NCI-H1930 (cell line): Measurements from ENCODE around the gene GNG7.
A peak's percentile ranks its signal among the peaks of the same experiment; 100 is the strongest.
"Not testable (repeated sequence)": the region's sequence is repeated elsewhere in the genome, so short reads cannot be mapped to it uniquely, and the experiment has no call there.

Experiments used
- DNase-seq, 2 experiments: peaks; one replicate each; lab custom pipeline; 2025; lab: John Stamatoyannopoulos, UW

The GNG7 gene

GRCh38 chr19:2641332-2641698, 61.2 kb downstream of the GNG7 start:
- DNase-seq, result no peak

GRCh38 chr19:2640563-2641331, 61.7 kb downstream of the GNG7 start:
- no peak for DNase-seq

DNA sequence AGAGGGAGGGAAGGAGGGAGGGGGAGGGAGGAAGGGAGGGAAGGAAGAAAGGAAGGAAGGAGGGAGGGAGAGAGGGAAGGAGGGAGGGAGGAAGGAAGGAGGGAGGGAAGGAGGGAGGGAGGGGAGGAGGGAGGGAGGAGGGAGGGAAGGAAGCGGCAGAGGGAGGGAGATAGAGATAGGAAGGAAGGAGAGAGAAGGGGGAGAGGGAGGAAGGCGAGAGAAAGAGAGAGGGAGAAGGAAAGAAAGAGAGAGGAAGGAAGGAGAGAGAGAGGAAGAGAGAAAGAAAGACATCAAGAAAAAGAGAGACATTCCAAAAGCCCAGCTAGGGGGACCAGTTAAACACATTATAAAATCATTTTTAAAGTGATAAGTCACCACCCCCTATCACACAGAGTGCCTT, 62.5 kb downstream of the GNG7 start:
- DNase-seq, result no peak

GRCh38 chr19:2638417-2638940, 64.0 kb downstream of the GNG7 start:
- no peak for DNase-seq

DNA sequence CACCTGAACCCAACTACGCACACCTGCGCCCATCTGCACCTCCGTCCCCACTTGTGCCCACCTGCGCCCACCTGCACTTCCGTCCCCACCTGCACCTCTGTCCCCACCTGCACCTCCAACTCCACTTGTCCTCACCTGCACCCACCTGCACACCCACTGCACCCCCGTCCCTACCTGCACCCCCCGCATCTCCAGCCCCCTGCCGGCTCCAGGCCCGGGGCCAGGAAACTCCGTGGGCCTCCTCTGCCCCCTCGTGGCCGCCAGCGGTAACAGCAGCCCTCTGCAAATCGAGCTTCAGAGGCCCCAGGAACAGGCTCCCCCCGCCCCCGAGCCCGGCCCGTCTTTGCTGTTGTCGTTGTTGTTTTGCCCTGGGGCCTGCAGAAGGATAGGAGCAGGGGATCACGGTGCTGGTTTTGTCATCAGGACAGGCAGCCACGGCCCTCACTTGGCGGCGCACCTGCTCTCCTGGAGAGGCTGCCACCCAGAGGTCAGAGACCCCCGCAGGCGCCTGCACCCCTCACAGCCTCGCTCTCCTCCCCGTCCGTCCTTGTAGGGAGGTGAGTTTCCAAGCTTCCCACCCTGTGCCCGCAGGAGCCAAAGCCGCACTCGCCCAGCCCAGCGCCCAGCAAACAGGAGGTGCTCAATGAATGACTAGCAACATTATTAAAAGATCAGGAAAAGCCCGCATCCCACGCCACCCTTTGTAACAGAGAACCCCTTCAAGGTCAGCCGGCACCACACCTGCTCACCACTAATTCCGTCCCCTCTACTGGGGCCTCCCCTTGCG, 65.4 kb downstream of the GNG7 start:
- DNase-seq, result peak in 1 of 2 experiments; percentile 24

DNA sequence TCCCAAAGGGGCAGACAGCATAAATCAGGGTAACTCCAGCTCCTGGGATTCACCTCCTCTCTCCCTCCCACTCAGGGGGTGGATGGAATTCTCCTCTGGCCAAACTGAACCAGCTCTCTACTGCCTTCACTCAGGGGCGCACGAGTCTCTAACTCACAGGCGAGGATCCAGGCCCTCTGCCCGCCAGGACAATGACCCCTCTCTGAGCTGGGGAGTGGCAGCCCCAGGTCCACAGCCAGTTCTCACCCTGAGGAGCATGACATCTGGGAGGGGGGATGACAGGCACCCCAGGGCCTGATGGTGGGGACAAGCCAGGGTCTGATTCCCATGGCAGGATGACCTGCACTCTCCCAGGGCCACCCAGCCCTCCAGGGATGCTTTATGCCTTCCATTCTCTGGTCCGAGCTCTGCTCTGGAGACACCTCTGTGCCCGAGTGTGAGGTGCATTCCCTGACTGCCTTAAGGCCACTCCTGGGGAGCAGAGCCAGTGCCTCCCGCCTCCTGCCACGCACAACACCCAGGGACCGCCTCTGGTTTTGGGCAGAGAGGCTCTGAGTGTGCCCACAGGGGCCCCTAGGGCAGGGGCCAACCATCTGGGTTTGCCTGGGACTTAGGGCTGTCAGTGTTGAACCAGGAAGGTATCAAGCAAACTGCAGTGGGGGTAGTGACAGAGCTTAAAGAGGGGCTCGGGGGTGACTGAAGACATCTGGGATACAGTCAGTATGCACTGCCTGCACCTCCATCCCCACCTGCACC, 66.2 kb downstream of the GNG7 start:
- no peak for DNase-seq

DNA sequence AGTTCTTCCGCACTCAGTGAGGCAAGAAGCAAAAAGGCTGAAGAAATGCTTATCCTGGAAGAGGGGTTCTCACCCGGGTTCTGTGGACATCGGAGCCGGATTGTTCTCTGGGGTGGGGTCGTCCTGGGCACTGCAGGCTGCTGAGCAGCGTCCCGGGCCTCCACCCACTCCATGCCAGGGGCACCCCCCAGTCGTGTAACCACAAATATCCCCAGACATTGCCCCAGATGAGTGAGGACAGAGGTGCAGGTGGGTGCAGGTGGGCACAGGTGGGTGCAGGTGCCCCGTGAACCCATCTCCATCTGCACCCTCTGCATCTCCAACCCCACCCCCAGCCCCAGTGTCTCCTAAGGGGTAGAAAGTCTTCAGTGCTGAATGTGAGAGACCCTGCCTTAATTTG, 67.5 kb downstream of the GNG7 start:
- no peak for DNase-seq

- no peak for DNase-seq
These were observed 68.1 kb downstream of the GNG7 start for GRCh38 chr19:2634228-2634951.

DNA sequence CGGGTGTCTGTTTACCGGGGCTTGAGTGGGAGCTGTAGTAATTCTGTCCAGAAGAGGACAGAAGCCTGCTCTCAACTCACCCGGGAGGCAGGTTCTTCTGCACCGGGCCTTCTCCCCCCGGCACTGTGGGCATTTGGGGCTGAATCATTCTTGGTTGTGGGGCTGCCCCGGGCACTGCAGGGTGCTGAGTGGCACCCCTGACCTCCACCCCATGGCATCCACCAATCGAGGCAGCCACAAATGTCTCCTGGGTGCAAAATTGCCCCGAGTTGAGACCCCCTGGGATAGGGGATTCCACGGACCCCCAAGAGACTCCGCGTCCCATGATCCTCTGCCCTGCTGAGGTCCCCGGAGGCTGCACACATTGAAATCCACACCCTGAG, 68.8 kb downstream of the GNG7 start:
- no peak for DNase-seq

DNA sequence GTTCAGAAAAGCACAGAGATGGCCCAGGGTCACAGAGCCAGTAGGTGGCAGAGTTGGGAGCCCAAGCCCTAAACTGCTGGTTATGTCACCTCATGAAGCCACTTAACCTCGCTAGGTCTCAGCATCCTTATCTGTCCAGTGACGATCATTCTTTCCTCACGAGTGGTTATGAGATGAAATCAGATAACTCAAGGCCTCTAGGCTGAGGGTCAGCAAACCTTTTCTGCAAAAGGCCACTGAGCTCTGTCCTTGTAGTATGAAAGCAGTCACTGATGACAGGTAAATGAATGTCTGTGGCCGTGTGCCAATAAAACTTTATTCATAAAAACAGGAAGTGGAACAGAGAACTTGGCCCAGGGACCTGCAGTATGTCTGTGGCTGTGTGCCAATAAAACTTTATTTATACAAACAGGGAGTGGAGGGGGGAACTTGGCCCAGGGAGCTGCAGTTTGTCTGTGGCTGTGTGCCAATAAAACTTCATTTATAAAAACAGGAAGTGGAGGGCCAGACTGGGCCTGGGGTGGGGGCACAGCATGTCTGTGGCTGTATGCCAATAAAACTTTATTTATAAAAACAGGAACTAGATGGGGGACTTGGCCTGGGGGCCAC, 71.2 kb downstream of the GNG7 start:
- no peak for DNase-seq

- DNase-seq, result no peak
These were observed 72.0 kb downstream of the GNG7 start for GRCh38 chr19:2630352-2631001.

DNA sequence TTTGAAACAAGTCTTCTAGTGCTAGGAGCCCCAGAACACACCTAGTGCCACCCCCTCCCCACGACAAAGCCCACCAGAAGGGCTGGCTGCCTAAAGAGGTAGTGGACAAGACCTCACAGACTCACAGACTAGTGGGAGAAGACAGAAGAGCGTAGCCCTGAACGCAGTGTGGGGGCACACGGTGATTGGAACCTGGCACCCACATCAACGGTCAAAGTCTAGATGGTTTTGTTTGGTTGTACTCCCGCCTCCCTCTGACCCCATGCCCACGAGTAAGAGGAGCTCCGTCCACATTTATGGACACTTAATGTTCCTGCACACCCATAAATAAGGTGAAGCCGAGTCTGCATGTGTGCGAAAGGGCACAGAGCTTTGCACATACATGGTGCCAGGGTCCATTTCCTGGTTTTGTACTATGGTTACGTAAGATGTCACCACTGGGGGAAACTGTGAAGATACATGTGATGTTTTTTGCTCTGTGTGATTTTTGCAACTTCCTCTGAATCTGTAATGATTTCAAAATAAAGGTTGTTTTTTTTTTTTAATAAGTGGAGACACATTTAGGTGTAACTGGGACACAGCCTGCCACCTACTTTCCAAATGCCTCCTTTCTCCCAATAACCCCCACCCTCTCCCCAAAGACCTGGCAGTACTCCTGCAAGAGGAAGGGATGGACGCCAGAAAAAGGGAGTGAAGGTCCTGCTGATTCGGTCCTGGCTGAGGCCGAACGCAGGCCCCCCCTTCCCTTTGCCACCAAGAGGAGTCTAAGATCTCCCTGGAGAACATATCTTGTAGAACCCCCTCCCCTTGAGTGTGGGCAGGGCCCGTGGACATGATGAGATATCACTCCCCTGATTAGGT, 72.8 kb downstream of the GNG7 start:
- DNase-seq, result no peak

GRCh38 chr19:2628597-2628996, 73.9 kb downstream of the GNG7 start:
- DNase-seq, result no peak

DNA sequence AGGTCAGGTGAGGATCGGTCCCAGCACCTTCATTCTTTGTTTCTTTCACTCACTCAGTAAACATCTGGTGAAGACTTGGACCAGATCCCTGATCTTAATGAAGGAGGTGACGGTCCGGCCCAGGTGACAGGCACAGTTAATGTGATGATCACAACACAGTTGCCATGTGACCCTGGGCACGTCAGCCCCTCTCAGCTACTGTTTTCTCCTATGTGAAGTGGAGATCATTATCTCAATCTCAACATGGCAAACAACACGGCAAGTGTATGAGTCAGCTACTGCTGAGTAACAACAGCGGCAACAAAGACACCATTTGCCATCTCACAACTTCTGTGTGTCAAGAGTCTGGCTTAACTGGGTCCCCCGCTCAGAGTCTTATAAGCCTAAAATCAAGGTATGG, 74.6 kb downstream of the GNG7 start:
- DNase-seq, result no peak

GRCh38 chr19:2627319-2627829, 75.1 kb downstream of the GNG7 start:
- no peak for DNase-seq

GRCh38 chr19:2625434-2625833, 77.1 kb downstream of the GNG7 start:
- no peak for DNase-seq

DNA sequence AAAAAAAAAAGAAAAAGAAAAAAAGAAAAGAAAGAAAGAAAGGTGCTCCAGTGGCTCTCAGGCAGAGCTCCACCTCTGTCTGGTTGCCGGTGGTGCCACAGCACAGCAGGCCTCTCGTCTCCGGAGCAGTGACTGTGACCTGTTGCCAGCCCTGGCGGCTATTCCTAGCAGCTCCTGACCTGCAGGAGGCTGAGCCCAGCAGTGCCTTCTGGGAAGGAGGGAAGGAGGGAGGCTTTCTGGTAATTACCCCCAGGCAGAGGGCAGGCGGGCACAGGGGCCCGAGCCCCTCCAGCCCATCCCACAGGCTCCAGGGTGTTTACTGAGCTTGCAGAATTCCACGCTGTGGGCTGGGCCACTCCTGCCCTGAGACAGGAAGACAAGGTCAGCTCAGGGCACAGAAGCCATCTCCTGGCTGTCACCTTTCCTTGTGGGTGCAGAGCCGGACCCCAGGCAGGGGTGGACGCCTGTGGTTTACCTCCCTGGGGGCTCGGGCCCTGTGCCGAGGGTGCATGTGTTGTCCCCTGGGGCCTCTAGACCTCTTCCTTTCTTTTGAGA, 77.9 kb downstream of the GNG7 start:
- DNase-seq, result peak in 1 of 2 experiments; percentile 25

DNA sequence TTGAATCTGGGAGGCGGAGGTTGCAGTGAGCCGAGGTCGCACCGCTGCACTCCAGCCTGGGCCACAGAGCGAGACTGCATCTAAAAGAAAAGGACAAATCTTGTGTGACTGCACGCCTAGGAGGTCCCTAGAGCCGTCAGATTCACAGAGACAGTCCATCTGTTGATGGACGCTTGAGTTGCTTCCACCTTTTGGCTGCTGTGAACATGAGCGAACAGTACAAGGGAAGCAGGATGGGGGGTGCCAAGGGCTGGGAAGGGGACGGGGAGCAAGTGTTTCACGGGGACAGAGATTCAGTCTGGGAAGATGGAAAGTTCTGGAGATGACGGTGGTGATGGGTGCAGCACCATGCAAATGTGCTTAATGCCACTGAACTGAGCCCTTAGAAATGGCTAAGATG, 78.7 kb downstream of the GNG7 start:
- no peak for DNase-seq

GRCh38 chr19:2622371-2622961, 80.0 kb downstream of the GNG7 start:
- DNase-seq, result not testable (repeated sequence)
